NCI-H82 treated with DMSO at 0.1 percent for 48 hours (cell line): ENCODE measurements around the gene ELAVL4.

Experiments
- DNase-seq: peaks from one replicate; lab custom pipeline; 2025; ENCODE audit not compliant: unreplicated experiment; lab: John Stamatoyannopoulos, UW

Gene ELAVL4

GRCh38 chr1:50177994-50178393, 69.3 kb downstream of the ELAVL4 start:
- DNase-seq: no peak

- no peak for DNase-seq
Observed at GRCh38 chr1:50179639-50180038, 70.9 kb downstream of the ELAVL4 start.

- DNase-seq: no peak
Observed at GRCh38 chr1:50180367-50180766, 71.6 kb downstream of the ELAVL4 start.

GRCh38 chr1:50181027-50181663, 72.4 kb downstream of the ELAVL4 start:
- DNase-seq: no peak

- no peak for DNase-seq
Observed at GRCh38 chr1:50183378-50184133, 74.8 kb downstream of the ELAVL4 start.

- DNase-seq: no peak
Observed at GRCh38 chr1:50189369-50189768, 80.6 kb downstream of the ELAVL4 start.

GRCh38 chr1:50193002-50193401, 84.3 kb downstream of the ELAVL4 start:
- DNase-seq: no peak

GRCh38 chr1:50195205-50195604, 86.5 kb downstream of the ELAVL4 start:
- DNase-seq: no peak

- DNase-seq: peak; percentile 77
Observed at GRCh38 chr1:50196081-50196480, 87.4 kb downstream of the ELAVL4 start.

- peak; percentile 71 for DNase-seq
Observed at GRCh38 chr1:50197216-50197615, 88.5 kb downstream of the ELAVL4 start.

GRCh38 chr1:50208315-50208714, 99.6 kb downstream of the ELAVL4 start:
- DNase-seq: no peak

GRCh38 chr1:50208756-50209155, 100.0 kb downstream of the ELAVL4 start:
- DNase-seq: peak; percentile 65

GRCh38 chr1:50209749-50210148, 101.0 kb downstream of the ELAVL4 start:
- no peak for DNase-seq

- DNase-seq: no peak
Observed at GRCh38 chr1:50213505-50213904, 104.8 kb downstream of the ELAVL4 start.

GRCh38 chr1:50214717-50215116, 106.0 kb downstream of the ELAVL4 start:
- no peak for DNase-seq

- DNase-seq: no peak
Observed at GRCh38 chr1:50218344-50219120, 109.8 kb downstream of the ELAVL4 start.

GRCh38 chr1:50228871-50229384, 120.2 kb downstream of the ELAVL4 start:
- DNase-seq: no peak

- no peak for DNase-seq
Observed at GRCh38 chr1:50231209-50231608, 122.5 kb downstream of the ELAVL4 start.

GRCh38 chr1:50232336-50232735, 123.6 kb downstream of the ELAVL4 start:
- no peak for DNase-seq

- no peak for DNase-seq
Observed at GRCh38 chr1:50236656-50237055, 127.9 kb downstream of the ELAVL4 start.

GRCh38 chr1:50237056-50237455, 128.3 kb downstream of the ELAVL4 start:
- no peak for DNase-seq

- DNase-seq: no peak
Observed at GRCh38 chr1:50243939-50244338, 135.2 kb downstream of the ELAVL4 start.
